A673 (cell line): Measurements from ENCODE around the gene MKI67. TPM values are rescaled to one million over a fixed set of nuclear protein-coding genes. Genes with fewer than 3 reads are reported as not detected.

Experiments used
- BruUV-seq: library from RNA; stranded (reverse); fragments of 400-500 nt; replicated peaks from 2 replicates; lab custom pipeline; 2021; lab: Mats Ljungman, UMichigan
- CTCF ChIA-PET: fragments of 300-600 bp; sonication (Branson Sonifier 250); formaldehyde crosslinking; loops from one replicate; lab custom pipeline; 2022; ENCODE audit warnings: antibody characterized with exemption; lab: Charles Lee
- POLR2A ChIA-PET: fragments of 300-600 bp; sonication (Branson Sonifier 250); formaldehyde crosslinking; loops from one replicate; lab custom pipeline; 2022; ENCODE audit warnings: antibody characterized with exemption; ENCODE audit not compliant: low non-redundant PET; lab: Charles Lee
- DNase-seq: peaks from one replicate; pipeline ENCODE4 v3.0.0-alpha.2; 2015; ENCODE audit warnings: low spot score
- H3K27ac ChIP-seq: fragments of 200-600 bp; sonication (generic); 2 replicates; pipeline ENCODE4 v1.5.1; 2016; ENCODE audit warnings: mixed run types, low read depth, mild to moderate bottlenecking, mixed read lengths, antibody characterized with exemption, low read length; ENCODE audit not compliant: poor library complexity, severe bottlenecking
- H3K27me3 ChIP-seq: fragments of 200-600 bp; sonication (generic); replicated peaks from 2 replicates; pipeline ENCODE4 v1.6.1; 2017; ENCODE audit warnings: mixed run types, low read depth, mild to moderate bottlenecking, mixed read lengths, antibody characterized with exemption, low read length; ENCODE audit not compliant: insufficient read depth, poor library complexity
- H3K36me3 ChIP-seq: fragments of 200-600 bp; sonication (generic); 2 replicates; pipeline ENCODE4 v1.6.1; 2016; ENCODE audit warnings: mixed run types, mild to moderate bottlenecking, mixed read lengths, antibody characterized with exemption, low read length; ENCODE audit not compliant: insufficient read depth, poor library complexity, severe bottlenecking
- H3K4me1 ChIP-seq: fragments of 200-600 bp; sonication (generic); 2 replicates; pipeline ENCODE4 v1.6.1; 2017; ENCODE audit warnings: mixed run types, mild to moderate bottlenecking, mixed read lengths, antibody characterized with exemption, low read length; ENCODE audit not compliant: insufficient read depth, poor library complexity, severe bottlenecking
- H3K4me3 ChIP-seq: fragments of 200-600 bp; sonication (generic); 2 replicates; pipeline ENCODE4 v1.5.1; 2016; ENCODE audit warnings: low read depth, mixed run types, mild to moderate bottlenecking, mixed read lengths, low read length; ENCODE audit not compliant: poor library complexity, severe bottlenecking
- H3K9me3 ChIP-seq: fragments of 200-600 bp; sonication (generic); 2 replicates; pipeline ENCODE4 v1.6.1; 2016; ENCODE audit warnings: mixed run types, low read depth, mild to moderate bottlenecking, mixed read lengths, antibody characterized with exemption, low read length; ENCODE audit not compliant: poor library complexity, severe bottlenecking
- EZH2 ChIP-seq: fragments of 200-600 bp; sonication (generic); IDR thresholded peaks from 2 replicates; pipeline ENCODE4 v1.6.1; 2017; ENCODE audit warnings: borderline replicate concordance, low read depth, mild to moderate bottlenecking, mixed read lengths, antibody characterized with exemption, low read length; ENCODE audit not compliant: poor library complexity, severe bottlenecking
- intact Hi-C: fragments of 100-400 bp; cut with micrococcal nuclease; formaldehyde crosslinking; loops from one replicate; pipeline ENCODE4 v1.10.0; 2022; ENCODE audit not compliant: unreplicated experiment
- total RNA-seq: library from RNA; stranded (reverse); gene quantifications from 2 replicates; pipeline ENCODE4 v1.2.3, GENCODE V29; 2021
- TF ChIP-seq, protein P1 (sequence below): fragments of 300-800, 200-600 bp; sonication (generic); conservative IDR thresholded peaks from 2 replicates; pipeline ENCODE4 v1.5.1; 2017; ENCODE audit warnings: low read depth, mild to moderate bottlenecking, antibody characterized with exemption, low read length, moderate library complexity, mixed read lengths

Gene MKI67
- total RNA-seq, 1 experiment from 2014 or later, result 249 TPM

DNA sequence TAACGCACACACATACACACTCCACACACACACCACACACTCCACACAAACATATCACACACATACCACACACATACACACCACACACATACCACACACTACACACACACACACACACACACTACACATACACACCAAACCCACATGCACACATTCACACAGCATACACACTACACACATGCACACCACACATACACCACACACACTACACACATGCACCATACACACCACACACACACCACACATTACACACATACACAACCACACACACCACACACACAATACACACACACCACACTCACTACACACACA lies 66.3 kb downstream of the MKI67 start:
- H3K36me3 ChIP-seq, result no peaks in the 10 kb centered on the region
- H3K27ac ChIP-seq, result no peak overlapping the region
- CTCF ChIA-PET, result no interaction called here
- H3K4me3 ChIP-seq, result no peak overlapping the region
- no peak for TF ChIP-seq EZH2
- TF ChIP-seq, protein P1, sequence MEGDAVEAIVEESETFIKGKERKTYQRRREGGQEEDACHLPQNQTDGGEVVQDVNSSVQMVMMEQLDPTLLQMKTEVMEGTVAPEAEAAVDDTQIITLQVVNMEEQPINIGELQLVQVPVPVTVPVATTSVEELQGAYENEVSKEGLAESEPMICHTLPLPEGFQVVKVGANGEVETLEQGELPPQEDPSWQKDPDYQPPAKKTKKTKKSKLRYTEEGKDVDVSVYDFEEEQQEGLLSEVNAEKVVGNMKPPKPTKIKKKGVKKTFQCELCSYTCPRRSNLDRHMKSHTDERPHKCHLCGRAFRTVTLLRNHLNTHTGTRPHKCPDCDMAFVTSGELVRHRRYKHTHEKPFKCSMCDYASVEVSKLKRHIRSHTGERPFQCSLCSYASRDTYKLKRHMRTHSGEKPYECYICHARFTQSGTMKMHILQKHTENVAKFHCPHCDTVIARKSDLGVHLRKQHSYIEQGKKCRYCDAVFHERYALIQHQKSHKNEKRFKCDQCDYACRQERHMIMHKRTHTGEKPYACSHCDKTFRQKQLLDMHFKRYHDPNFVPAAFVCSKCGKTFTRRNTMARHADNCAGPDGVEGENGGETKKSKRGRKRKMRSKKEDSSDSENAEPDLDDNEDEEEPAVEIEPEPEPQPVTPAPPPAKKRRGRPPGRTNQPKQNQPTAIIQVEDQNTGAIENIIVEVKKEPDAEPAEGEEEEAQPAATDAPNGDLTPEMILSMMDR, result no peak
- BruUV-seq, result no TSS peak
- no peak for DNase-seq
- intact Hi-C loops, result no loop called here
- no peaks in the 10 kb centered on the region for H3K9me3 ChIP-seq
- POLR2A ChIA-PET, result no interaction called here
- peaks cover 20% of the 10 kb centered on the region for H3K4me1 ChIP-seq
- no peaks in the 10 kb centered on the region for H3K27me3 ChIP-seq

DNA sequence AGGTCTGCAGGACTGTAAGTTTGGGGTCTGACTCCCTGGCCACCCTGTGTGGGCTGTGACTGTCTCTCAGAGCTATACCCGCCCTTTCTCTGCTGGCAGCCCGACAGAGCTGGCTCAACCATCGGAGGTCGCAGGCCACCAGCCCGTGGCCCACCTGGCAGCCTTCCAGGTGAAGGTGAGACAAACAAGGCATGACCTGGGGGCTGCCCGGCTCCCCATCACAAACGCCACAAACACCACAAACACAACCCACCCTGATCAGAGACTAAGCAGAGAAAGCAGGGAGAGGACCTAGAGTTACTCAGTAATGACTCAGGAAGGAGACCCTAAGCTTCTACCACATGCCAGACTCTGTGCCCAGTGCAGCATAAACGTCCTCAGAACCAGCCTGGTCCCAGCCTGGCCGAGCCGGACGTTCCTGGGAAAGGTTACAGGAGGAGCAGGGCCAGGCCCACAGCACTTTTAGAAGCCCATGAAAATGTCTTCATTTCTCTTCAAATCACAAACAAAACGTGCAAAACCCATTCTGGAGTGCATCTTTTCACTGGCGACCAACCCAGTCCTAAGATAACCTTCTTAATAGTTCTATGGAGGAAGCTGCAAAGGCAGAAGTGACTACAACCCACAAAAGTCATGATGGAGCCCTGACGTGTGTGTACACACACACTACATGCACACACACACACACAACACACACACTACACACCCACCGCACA lies 66.8 kb downstream of the MKI67 start:
- ChIA-PET CTCF (no interaction called here), POLR2A (no interaction called here)
- no peak overlapping the region for H3K27ac ChIP-seq
- BruUV-seq, result no TSS peak
- DNase-seq, result no peak
- no peaks in the 10 kb centered on the region for H3K27me3 ChIP-seq
- TF ChIP-seq, protein P1, result no peak
- TF ChIP-seq EZH2, result no peak
- H3K36me3 ChIP-seq, result no peaks in the 10 kb centered on the region
- H3K4me3 ChIP-seq, result no peak overlapping the region
- intact Hi-C loops, result no loop called here
- H3K9me3 ChIP-seq, result no peaks in the 10 kb centered on the region
- peaks cover 17% of the 10 kb centered on the region for H3K4me1 ChIP-seq

DNA sequence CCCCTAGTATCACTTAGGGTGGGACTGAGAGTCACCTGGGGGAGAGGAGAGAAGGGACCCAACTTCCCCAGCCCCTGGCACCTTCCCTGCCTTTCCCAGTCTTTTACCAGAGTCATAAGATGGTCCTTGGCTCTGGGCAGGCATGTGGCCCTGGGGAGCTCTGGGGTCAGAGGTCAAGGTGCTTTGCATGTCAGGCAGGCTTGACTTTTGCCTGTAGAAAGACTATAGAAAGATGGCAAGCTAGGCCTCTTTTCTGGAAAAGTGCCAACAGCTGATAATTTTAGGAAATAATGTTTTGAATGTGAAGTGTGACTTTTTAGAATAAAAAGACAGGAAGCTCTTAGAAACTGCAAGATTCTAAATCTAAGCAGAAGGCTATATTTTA lies 67.5 kb downstream of the MKI67 start:
- intact Hi-C loops, result no loop called here
- Histone ChIP-seq H3K4me3 (no peak overlapping the region), H3K27ac (no peak overlapping the region), H3K4me1 (peaks cover 10% of the 10 kb centered on the region), H3K9me3 (no peaks in the 10 kb centered on the region), H3K36me3 (no peaks in the 10 kb centered on the region), H3K27me3 (no peaks in the 10 kb centered on the region)
- ChIA-PET CTCF (no interaction called here), POLR2A (no interaction called here)
- BruUV-seq, result no TSS peak
- TF ChIP-seq EZH2, result no peak
- TF ChIP-seq, protein P1, result no peak
- DNase-seq, result no peak
